Naive thymus-derived CD4-positive, alpha-beta T cell (primary cell): Measurements from ENCODE around the gene ARHGAP25. TPM values are rescaled to one million over a fixed set of nuclear protein-coding genes. Genes with fewer than 3 reads are reported as not detected.
A peak's percentile ranks its signal among the peaks of the same experiment; 100 is the strongest.

ENCODE experiments used
- ATAC-seq: fragments of 150-1000 bp; cut with Tn5 transposase; 2 replicates; pipeline ENCODE4 v1.10.0; 2021; ENCODE audit warnings: mild to moderate bottlenecking, moderate library complexity
- CTCF ChIA-PET: fragments of 350-600 bp; sonication (Branson Sonifier 250); formaldehyde crosslinking; loops from one replicate; lab custom pipeline; 2021; ENCODE audit warnings: antibody characterized with exemption; lab: Charles Lee
- POLR2A ChIA-PET: fragments of 350-600 bp; sonication (Branson Sonifier 250); formaldehyde crosslinking; loops from one replicate; lab custom pipeline; 2021; ENCODE audit warnings: antibody characterized with exemption, inconsistent platforms; lab: Charles Lee
- DNase-seq, 9 donors: peaks; one replicate each; pipeline versions ENCODE4 v3.0.0 to v3.0.0-alpha.2; 2020 to 2022; ENCODE audit warnings: mixed read lengths in 1 of 9
- H3K27ac ChIP-seq: one replicate; pipeline ENCODE4 v1.7.0; 2013; ENCODE audit warnings: mild to moderate bottlenecking, low read depth, low read length, moderate library complexity
- H3K27me3 ChIP-seq, 2 donors: one replicate each; pipeline ENCODE4 v1.7.0; 2013; ENCODE audit warnings: low read length in 2 of 2, mild to moderate bottlenecking in 2 of 2, moderate library complexity in 2 of 2; ENCODE audit not compliant: control insufficient read depth in 2 of 2, insufficient read depth in 2 of 2
- H3K36me3 ChIP-seq, 3 experiments: 1 replicate in 2 of 3; 2 replicates in 1 of 3; pipeline ENCODE4 v1.7.0; 2013; ENCODE audit warnings: low read length in 3 of 3, mild to moderate bottlenecking in 3 of 3, moderate library complexity in 1 of 3; ENCODE audit not compliant: insufficient read depth in 3 of 3, control insufficient read depth in 2 of 3
- H3K4me1 ChIP-seq, 2 donors: one replicate each; pipeline ENCODE4 v1.7.0; 2013; ENCODE audit warnings: low read length in 2 of 2, mild to moderate bottlenecking in 2 of 2, moderate library complexity in 1 of 2; ENCODE audit not compliant: control insufficient read depth in 2 of 2, insufficient read depth in 2 of 2
- H3K4me3 ChIP-seq: 2 replicates; pipeline ENCODE4 v1.7.0; 2013; ENCODE audit warnings: mild to moderate bottlenecking, low read length
- H3K9me3 ChIP-seq, 3 experiments: 1 replicate in 2 of 3; 2 replicates in 1 of 3; pipeline ENCODE4 v1.7.0; 2013; ENCODE audit warnings: low read length in 3 of 3; ENCODE audit not compliant: control insufficient read depth in 2 of 3
- H3K27ac Mint-ChIP-seq, 9 donors: one replicate each; pipeline ENCODE4 v1.8.0; 2020 to 2022; ENCODE audit warnings: mixed read lengths in 9 of 9, mild to moderate bottlenecking in 8 of 9, moderate library complexity in 5 of 9, inconsistent platforms in 2 of 9
- H3K27me3 Mint-ChIP-seq, 5 donors: one replicate each; pipeline ENCODE4 v1.8.0; 2021 to 2022; ENCODE audit warnings: mixed read lengths in 5 of 5, mild to moderate bottlenecking in 1 of 5
- H3K36me3 Mint-ChIP-seq, 5 donors: one replicate each; pipeline ENCODE4 v1.8.0; 2020 to 2022; ENCODE audit warnings: mixed read lengths in 5 of 5, mild to moderate bottlenecking in 3 of 5, inconsistent platforms in 1 of 5
- H3K4me1 Mint-ChIP-seq, 7 donors: one replicate each; pipeline ENCODE4 v1.8.0; 2020 to 2022; ENCODE audit warnings: mixed read lengths in 7 of 7, mild to moderate bottlenecking in 3 of 7, inconsistent platforms in 1 of 7
- H3K4me3 Mint-ChIP-seq, 10 donors: one replicate each; pipeline ENCODE4 v1.8.0; 2020 to 2022; ENCODE audit warnings: mild to moderate bottlenecking in 10 of 10, mixed read lengths in 10 of 10, moderate library complexity in 6 of 10, inconsistent platforms in 2 of 10
- H3K9me3 Mint-ChIP-seq, 11 donors: one replicate each; pipeline ENCODE4 v1.8.0; 2020 to 2022; ENCODE audit warnings: mixed read lengths in 11 of 11, mild to moderate bottlenecking in 4 of 11, inconsistent platforms in 1 of 11, moderate library complexity in 1 of 11
- intact Hi-C, 2 donors: fragments of 100-400 bp; cut with micrococcal nuclease; formaldehyde crosslinking; loops; one replicate each; pipeline ENCODE4 v1.15.1; 2023
- polyA plus RNA-seq, 2 donors: library from polyadenylated mRNA; unstranded; fragments of 300-500 nt; fragmentation: Illumina TruSeq; gene quantifications; one replicate each; pipeline ENCODE4 v1.2.3, GENCODE V29; 2021
- total RNA-seq, 6 experiments: library from RNA in 5 of 6; stranded (reverse) in 5 of 6; gene quantifications; 1 replicate in 5 of 6; 2 replicates in 1 of 6; pipeline ENCODE4 v1.2.3 and lab custom pipeline; 2021 to 2026

ARHGAP25 gene
- total and polyA plus RNA-seq, 7 experiments from 2014 or later, result 63.3 to 139 (median 116) TPM

DNA sequence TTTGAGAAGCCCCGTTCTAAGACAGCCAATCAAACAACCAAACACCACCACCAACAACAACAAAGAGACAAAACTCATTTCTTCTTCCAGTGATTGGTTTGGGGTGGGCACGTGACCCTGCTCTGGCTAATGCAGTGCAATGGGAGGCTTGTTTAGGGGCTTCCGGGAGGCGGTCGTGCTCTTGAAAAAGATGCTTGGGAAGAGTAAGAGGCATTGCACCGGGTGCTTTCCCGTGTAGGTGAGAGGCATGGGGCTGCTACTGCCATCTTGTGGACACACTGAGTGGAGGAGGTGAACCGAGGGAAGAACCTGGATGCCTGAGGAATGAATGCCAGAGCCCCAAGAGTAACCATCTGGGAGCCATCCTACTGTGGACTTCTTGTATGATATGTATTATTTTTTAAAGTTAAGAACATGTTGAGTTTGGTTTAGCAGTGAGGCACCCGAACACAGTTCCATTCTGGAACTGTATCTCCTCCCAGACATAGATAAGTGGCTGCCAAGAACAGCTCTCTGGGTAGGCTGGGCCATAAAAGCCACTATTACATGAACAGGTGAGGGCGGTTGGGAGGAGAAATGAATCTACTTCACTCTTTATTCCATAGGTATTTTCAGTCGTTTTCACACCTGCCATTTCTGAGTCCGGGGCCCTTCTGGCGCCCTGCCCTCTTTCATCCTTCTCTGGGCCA is 19.1 kb upstream of the ARHGAP25 start:
- Mint-ChIP-seq H3K4me3 (peak overlapping the region in 9 of 10 donors; percentile 23 to 66 (median 49)), H3K27ac (peak overlapping the region; percentile 34 to 96 (median 88)), H3K9me3 (peaks cover 0 to 6% (median 0%) of the 10 kb centered on the region in 11 donors), H3K36me3 (peaks cover 0 to 18% (median 0%) of the 10 kb centered on the region in 5 donors), H3K27me3 (no peaks in the 10 kb centered on the region), H3K4me1 (peaks cover 51 to 83% (median 81%) of the 10 kb centered on the region in 7 donors)
- no peaks in the 10 kb centered on the region for H3K27me3 ChIP-seq
- intact Hi-C loops, result loop anchor here in 1 of 2 donors (5.0 kb wide), 1 partner anchor 63 kb away; no protein-coding TSS in a partner anchor
- peak overlapping the region; percentile 17 for H3K27ac ChIP-seq
- no peak overlapping the region for H3K4me3 ChIP-seq
- H3K9me3 ChIP-seq, result no peaks in the 10 kb centered on the region
- peaks cover 59 to 63% of the 10 kb centered on the region in 2 donors for H3K4me1 ChIP-seq
- no peaks in the 10 kb centered on the region for H3K36me3 ChIP-seq
- ATAC-seq, result peak; percentile 59
- DNase-seq, result no peak
- ChIA-PET POLR2A (interaction anchor here (0.6 to 1.5 kb wide), 5 partner anchors 11 to 115 kb away, joined by 3 to 4 read pairs (median 3); no protein-coding TSS in a partner anchor), CTCF (interaction anchor here (0.6 to 1.2 kb wide), 4 partner anchors 27 to 209 kb away, joined by 3 to 4 read pairs (median 4); no protein-coding TSS in a partner anchor)

DNA sequence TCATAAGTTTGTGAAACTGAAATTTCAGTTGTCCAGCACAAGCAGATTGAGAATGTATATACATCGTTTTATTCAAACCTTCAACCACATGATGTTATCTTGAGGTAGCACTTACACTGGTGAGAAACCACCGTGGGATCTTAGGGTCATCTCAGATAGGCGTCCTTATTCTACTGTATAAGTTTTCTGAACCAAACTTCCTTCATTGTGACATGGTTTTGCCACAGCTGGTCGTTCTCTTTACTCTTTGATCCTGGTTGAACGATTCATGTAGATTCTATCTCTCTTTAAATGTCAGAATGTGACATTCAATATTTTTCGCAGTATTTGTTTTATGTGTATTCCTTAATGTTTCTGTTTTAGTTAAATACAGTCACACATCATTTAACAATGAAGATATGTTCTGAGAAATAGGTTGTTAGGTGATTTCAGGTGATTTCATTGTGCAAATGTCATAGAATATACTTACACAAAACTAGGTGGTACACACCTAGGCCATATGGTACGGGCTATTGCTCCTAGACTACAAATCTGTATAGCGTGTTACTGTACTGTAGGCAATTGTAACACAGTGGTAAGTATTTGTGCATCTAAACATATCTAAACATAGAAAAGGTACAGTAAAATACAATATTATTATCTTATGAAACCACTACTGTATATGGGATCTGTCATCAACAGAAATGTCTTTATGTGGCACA is 17.9 kb upstream of the ARHGAP25 start:
- Histone ChIP-seq H3K27ac (peak overlapping the region; percentile 52), H3K36me3 (no peaks in the 10 kb centered on the region), H3K27me3 (no peaks in the 10 kb centered on the region), H3K9me3 (no peaks in the 10 kb centered on the region), H3K4me1 (peaks cover 72 to 75% of the 10 kb centered on the region in 2 donors), H3K4me3 (no peak overlapping the region)
- ATAC-seq, result no peak
- CTCF ChIA-PET, result interaction anchor here (1.0 to 1.2 kb wide), 3 partner anchors 26 to 208 kb away, joined by 3 to 4 read pairs (median 3); no protein-coding TSS in a partner anchor
- H3K4me3 Mint-ChIP-seq, result peak overlapping the region in 8 of 10 donors; percentile 2 to 64 (median 49)
- peak overlapping the region; percentile 34 to 96 (median 84) for H3K27ac Mint-ChIP-seq
- H3K4me1 Mint-ChIP-seq, result peaks cover 60 to 90% (median 88%) of the 10 kb centered on the region in 7 donors
- no peaks in the 10 kb centered on the region for H3K27me3 Mint-ChIP-seq
- DNase-seq, result no peak
- POLR2A ChIA-PET, result interaction anchor here (0.6 to 9.9 kb wide), 7 partner anchors 15 to 652 kb away, joined by 3 to 114 read pairs (median 4); partner anchors contain the start of gene ARHGAP25
- peaks cover 0 to 19% (median 0%) of the 10 kb centered on the region in 5 donors for H3K36me3 Mint-ChIP-seq
- intact Hi-C loops, result loop anchor here in 1 of 2 donors (1.0 to 5.0 kb wide), 3 partner anchors 11 to 64 kb away; no protein-coding TSS in a partner anchor
- peaks cover 0 to 4% (median 0%) of the 10 kb centered on the region in 11 donors for H3K9me3 Mint-ChIP-seq

DNA sequence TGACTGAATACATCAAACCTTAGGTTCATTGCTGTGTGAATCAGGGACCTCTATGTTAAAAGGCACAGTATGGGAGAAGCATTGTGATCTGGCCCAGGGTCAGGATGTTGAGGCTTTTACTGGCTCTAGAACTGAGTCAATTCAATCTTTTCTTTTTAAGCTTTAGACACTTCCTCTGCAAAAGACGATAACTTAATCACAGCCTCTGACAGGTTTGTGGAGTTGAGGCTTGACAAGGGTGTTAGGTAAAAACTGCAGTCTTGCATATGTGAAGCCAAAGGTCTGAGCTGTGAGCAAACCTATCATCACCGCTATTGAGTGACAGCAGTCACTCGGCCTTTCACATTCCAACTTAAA is 17.3 kb upstream of the ARHGAP25 start:
- Mint-ChIP-seq H3K4me1 (peaks cover 65 to 95% (median 93%) of the 10 kb centered on the region in 7 donors), H3K27me3 (no peaks in the 10 kb centered on the region), H3K9me3 (peaks cover 0 to 4% (median 0%) of the 10 kb centered on the region in 11 donors), H3K36me3 (peaks cover 0 to 16% (median 0%) of the 10 kb centered on the region in 5 donors), H3K27ac (peak overlapping the region; percentile 34 to 96 (median 84)), H3K4me3 (peak overlapping the region in 7 of 10 donors; percentile 6 to 64 (median 49))
- Histone ChIP-seq H3K36me3 (no peaks in the 10 kb centered on the region), H3K4me1 (peaks cover 77 to 80% of the 10 kb centered on the region in 2 donors), H3K4me3 (no peak overlapping the region), H3K27me3 (no peaks in the 10 kb centered on the region), H3K9me3 (no peaks in the 10 kb centered on the region), H3K27ac (peak overlapping the region; percentile 52)
- ATAC-seq (peak; percentile 36), DNase-seq (peak in 2 of 9 donors; percentile 22)
- intact Hi-C loops, result loop anchor here in 1 of 2 donors (1.0 to 5.0 kb wide), 3 partner anchors 10 to 65 kb away; no protein-coding TSS in a partner anchor
- ChIA-PET CTCF (interaction anchor here (0.6 to 1.2 kb wide), 3 partner anchors 10 to 253 kb away, joined by 3 read pairs; no protein-coding TSS in a partner anchor), POLR2A (interaction anchor here (0.6 to 9.9 kb wide), 10 partner anchors 8 to 651 kb away, joined by 3 to 114 read pairs (median 5); partner anchors contain the start of genes APLF, ARHGAP25 and FBXO48)

DNA sequence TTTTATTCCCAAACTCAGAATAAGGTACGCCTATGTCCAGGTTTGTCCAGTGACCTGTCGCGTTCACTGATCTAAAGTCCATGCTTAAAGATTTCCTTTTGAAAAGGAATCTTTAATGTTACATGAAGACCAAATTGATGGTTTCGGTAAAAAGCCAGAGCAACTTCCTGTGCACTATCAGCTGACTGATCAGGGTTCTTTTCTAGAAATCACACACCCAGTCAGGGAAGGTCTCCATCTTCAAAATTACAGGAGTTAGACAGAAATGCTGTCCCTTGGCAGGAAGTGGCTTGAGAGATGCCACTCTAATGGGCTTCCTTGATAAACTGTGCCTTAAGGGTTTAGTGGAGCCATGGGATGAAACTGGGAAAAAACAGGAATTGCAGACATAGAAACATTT is 14.7 kb upstream of the ARHGAP25 start:
- no peaks in the 10 kb centered on the region for H3K27me3 Mint-ChIP-seq
- peaks cover 0 to 4% (median 0%) of the 10 kb centered on the region in 11 donors for H3K9me3 Mint-ChIP-seq
- H3K36me3 Mint-ChIP-seq, result peaks cover 0 to 8% (median 0%) of the 10 kb centered on the region in 5 donors
- H3K27me3 ChIP-seq, result no peaks in the 10 kb centered on the region
- intact Hi-C loops, result loop anchor here in 1 of 2 donors (1.0 to 5.0 kb wide), 5 partner anchors 15 to 253 kb away; partner anchors contain the start of genes APLF, ARHGAP25 and FBXO48
- ATAC-seq, result no peak
- no peak overlapping the region for H3K4me3 ChIP-seq
- ChIA-PET POLR2A (interaction anchor here (0.5 to 9.9 kb wide), 10 partner anchors 9 to 73 kb away, joined by 3 to 114 read pairs (median 8); partner anchors contain the start of gene ARHGAP25), CTCF (interaction anchor here (1.3 to 5.7 kb wide), 2 partner anchors 10 to 14 kb away, joined by 3 to 33 read pairs; partner anchors contain the start of gene ARHGAP25)
- H3K27ac Mint-ChIP-seq, result peak overlapping the region; percentile 68 to 96 (median 88)
- H3K9me3 ChIP-seq, result no peaks in the 10 kb centered on the region
- H3K27ac ChIP-seq, result peak overlapping the region; percentile 15
- H3K4me1 ChIP-seq, result peaks cover 83 to 93% of the 10 kb centered on the region in 2 donors
- no peaks in the 10 kb centered on the region for H3K36me3 ChIP-seq
- H3K4me1 Mint-ChIP-seq, result peaks cover 70 to 100% (median 96%) of the 10 kb centered on the region in 7 donors
- peak in 6 of 9 donors; percentile 19 to 49 (median 44) for DNase-seq
- peak overlapping the region; percentile 42 to 83 (median 73) for H3K4me3 Mint-ChIP-seq

DNA sequence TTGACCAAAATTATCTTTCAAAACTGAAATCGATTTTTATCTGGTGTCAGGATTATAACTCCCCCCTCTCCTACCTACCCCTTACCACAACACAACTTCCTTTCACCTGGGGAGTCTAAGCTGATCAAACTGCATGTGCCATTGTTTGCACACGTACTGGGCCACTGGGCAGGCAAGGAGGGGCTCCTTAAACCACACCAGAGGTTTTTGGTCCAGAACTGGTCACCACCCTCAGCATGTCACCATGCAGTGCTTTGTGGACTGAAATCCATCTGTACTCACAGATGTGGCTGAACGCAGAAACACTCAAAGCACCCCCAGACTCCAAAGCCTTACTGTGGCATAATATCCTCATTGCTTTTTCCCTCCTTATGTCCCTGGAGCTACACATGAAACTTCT is 13.9 kb upstream of the ARHGAP25 start:
- ATAC-seq (no peak), DNase-seq (no peak)
- Mint-ChIP-seq H3K4me1 (peaks cover 64 to 96% (median 93%) of the 10 kb centered on the region in 7 donors), H3K27me3 (no peaks in the 10 kb centered on the region), H3K36me3 (peaks cover 0 to 7% (median 0%) of the 10 kb centered on the region in 5 donors), H3K4me3 (peak overlapping the region; percentile 14 to 91 (median 80)), H3K27ac (peak overlapping the region; percentile 78 to 97 (median 88)), H3K9me3 (peaks cover 0 to 4% (median 0%) of the 10 kb centered on the region in 11 donors)
- H3K4me1 ChIP-seq, result peaks cover 75 to 87% of the 10 kb centered on the region in 2 donors
- peak overlapping the region; percentile 2 for H3K4me3 ChIP-seq
- ChIA-PET CTCF (interaction anchor here (1.0 to 5.7 kb wide), 8 partner anchors 10 to 257 kb away, joined by 3 to 33 read pairs (median 10); partner anchors contain the start of gene ARHGAP25), POLR2A (interaction anchor here (0.7 to 9.9 kb wide), 12 partner anchors 11 to 268 kb away, joined by 3 to 114 read pairs (median 8); partner anchors contain the start of gene ARHGAP25)
- no peaks in the 10 kb centered on the region for H3K27me3 ChIP-seq
- H3K27ac ChIP-seq, result peak overlapping the region; percentile 68
- no peaks in the 10 kb centered on the region for H3K36me3 ChIP-seq
- no peaks in the 10 kb centered on the region for H3K9me3 ChIP-seq
- intact Hi-C loops, result loop anchor here (1.0 to 2.0 kb wide), 6 partner anchors 14 to 253 kb away; partner anchors contain the start of genes ARHGAP25 (in 2 of the 2), APLF (in 1 of the 2) and FBXO48 (in 1 of the 2)
